K562 (cell line): ENCODE data around the gene CENPP. TPM values are rescaled to one million over a fixed set of nuclear protein-coding genes. Genes with fewer than 3 reads are reported as not detected.

Experiments used
- CLOCK ChIP-seq: fragments of 250-450 bp; sonication (Bioruptor Pico); IDR thresholded peaks from 2 replicates; pipeline ENCODE4 v1.4.0; 2020; ENCODE audit warnings: mild to moderate bottlenecking, moderate library complexity, borderline replicate concordance
- HBP1 ChIP-seq: fragments of 450-650 bp; formaldehyde crosslinking; IDR thresholded peaks from 2 replicates; pipeline ENCODE4 v1.4.0; 2022; ENCODE audit warnings: missing genetic modification characterization
- MGA ChIP-seq: fragments of 450-650 bp; IDR thresholded peaks from 2 replicates; pipeline ENCODE4 v1.6.1; 2016; ENCODE audit warnings: mild to moderate bottlenecking, moderate library complexity
- TCF3 ChIP-seq: sonication (generic); formaldehyde crosslinking; IDR thresholded peaks from 2 replicates; pipeline ENCODE4 v1.4.0; 2020; ENCODE audit warnings: mild to moderate bottlenecking, missing genetic modification reagents
- ZFP91 ChIP-seq: sonication (generic); formaldehyde crosslinking; IDR thresholded peaks from 2 replicates; pipeline ENCODE4 v1.8.0; 2022; ENCODE audit warnings: mild to moderate bottlenecking, missing genetic modification reagents
- polyA plus RNA-seq, 8 experiments: library from polyadenylated mRNA; depleted of rRNA in 4 of 8; stranded (reverse) in 5 of 8; unstranded in 3 of 8; fragments of >200 nt; fragmentation: Nextera tagmentation in 2 of 8; fragmentation: Illumina TruSeq in 1 of 8; extraction: Ambion mirVana in 2 of 8; extraction: Trizol in 1 of 8; gene quantifications; 2 replicates each; pipeline versions ENCODE4 v1.2.1 to v1.2.3, GENCODE V29; 2011 to 2014; ENCODE audit warnings: inconsistent platforms in 1 of 8, missing spikeins in 1 of 8
- total RNA-seq, 7 experiments: library from RNA; depleted of rRNA in 6 of 7; stranded (reverse); fragments of >200 nt in 6 of 7; fragmentation: Illumina TruSeq in 2 of 7; extraction: Trizol in 2 of 7; gene quantifications; 2 replicates each; pipeline versions ENCODE4 v1.2.1 to v1.2.3, GENCODE V29; 2011 to 2021; ENCODE audit warnings: low replicate concordance in 1 of 7

Gene CENPP
- total and polyA plus RNA-seq, 9 of the 15 experiments (the other 6 are each of a cell fraction or from before 2014, with no cell fraction given), result 8.0 to 28.5 (median 17.9) TPM

- peak; percentile 35; the same call in 1 of the 2 replicates for TF ChIP-seq MGA
- no peak for TF ChIP-seq HBP1
- TF ChIP-seq CLOCK (CRISPR knock-in tag), result no peak
- peak; percentile 88 for TF ChIP-seq ZFP91 (CRISPR knock-in tag)
- 0 out of 2 replicates have a peak, but pooled peaks have one; percentile 7 for TF ChIP-seq TCF3
Measured at GRCh38 chr9:92668746-92669526, 343.2 kb downstream of the CENPP start (continued).
